RKO (cell line): ENCODE data around the gene RSPO3.

ENCODE experiments used
- DNase-seq: peaks from one replicate; pipeline ENCODE4 v3.0.0-alpha.2; 2016; ENCODE audit warnings: low spot score

The RSPO3 gene

GRCh38 chr6:127114214-127114760 lies 4.2 kb upstream of the RSPO3 start:
- no peak for DNase-seq

GRCh38 chr6:127115084-127115655 lies 3.3 kb upstream of the RSPO3 start:
- peak; percentile 51 for DNase-seq

GRCh38 chr6:127115746-127116145 lies 2.7 kb upstream of the RSPO3 start:
- DNase-seq, result no peak

- no peak for DNase-seq
Observed at GRCh38 chr6:127117979-127118297, 533 bp upstream of the RSPO3 start.

- no peak for DNase-seq
Observed at GRCh38 chr6:127119102-127120022, 891 bp downstream of the RSPO3 start.

GRCh38 chr6:127120023-127120786 lies 1.7 kb downstream of the RSPO3 start:
- DNase-seq, result no peak

- DNase-seq, result no peak
Observed at GRCh38 chr6:127120787-127121636, 2.5 kb downstream of the RSPO3 start.

GRCh38 chr6:127121637-127121960 lies 3.1 kb downstream of the RSPO3 start:
- DNase-seq, result no peak

GRCh38 chr6:127124172-127124571 lies 5.7 kb downstream of the RSPO3 start:
- no peak for DNase-seq

GRCh38 chr6:127124680-127125079 lies 6.2 kb downstream of the RSPO3 start:
- DNase-seq, result no peak

GRCh38 chr6:127128066-127128465 lies 9.6 kb downstream of the RSPO3 start:
- no peak for DNase-seq

GRCh38 chr6:127129251-127129650 lies 10.8 kb downstream of the RSPO3 start:
- DNase-seq, result no peak

- DNase-seq, result no peak
Observed at GRCh38 chr6:127131275-127131674, 12.8 kb downstream of the RSPO3 start.

GRCh38 chr6:127131772-127132376 lies 13.4 kb downstream of the RSPO3 start:
- DNase-seq, result no peak

- DNase-seq, result no peak
Observed at GRCh38 chr6:127134136-127134535, 15.7 kb downstream of the RSPO3 start.

- DNase-seq, result no peak
Observed at GRCh38 chr6:127136786-127137185, 18.3 kb downstream of the RSPO3 start.

- no peak for DNase-seq
Observed at GRCh38 chr6:127146932-127147331, 28.5 kb downstream of the RSPO3 start.

GRCh38 chr6:127147534-127147933 lies 29.1 kb downstream of the RSPO3 start:
- no peak for DNase-seq

- no peak for DNase-seq
Observed at GRCh38 chr6:127148511-127148910, 30.0 kb downstream of the RSPO3 start.

- no peak for DNase-seq
Observed at GRCh38 chr6:127154509-127154908, 36.0 kb downstream of the RSPO3 start.

- DNase-seq, result no peak
Observed at GRCh38 chr6:127160484-127160883, 42.0 kb downstream of the RSPO3 start.
